Stimulated activated CD4-positive, alpha-beta T cell treated with anti-CD3 and anti-CD28 coated beads, Interleukin-4, amount 100 ng/mL, for 24 hours (primary cell): ENCODE measurements around the gene MID1.

Experiments
- DNase-seq: peaks from one replicate; pipeline ENCODE4 v3.0.0-alpha.2; 2020

MID1 gene

GRCh38 chrX:10480861-10481260, 139.5 kb downstream of the MID1 start:
- DNase-seq = no peak

DNA sequence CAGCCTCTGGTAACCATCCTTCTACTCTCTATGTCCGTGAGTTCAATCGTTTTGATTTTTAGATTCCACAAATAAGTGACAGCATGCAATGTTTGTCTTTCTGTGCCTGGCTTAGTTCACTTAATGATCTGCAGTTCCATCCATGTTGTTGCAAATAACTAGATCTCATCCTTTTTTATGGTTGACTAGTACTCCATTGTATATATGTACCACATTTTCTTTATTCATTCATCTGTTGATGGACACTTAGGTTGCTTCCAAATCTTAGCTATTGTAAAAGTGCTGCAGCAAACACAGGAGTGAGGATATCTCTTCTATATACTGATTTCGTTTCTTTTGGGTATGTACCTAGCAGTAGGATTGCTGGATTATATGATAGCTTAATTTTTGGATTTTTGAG, 140.9 kb downstream of the MID1 start:
- no peak for DNase-seq

DNA sequence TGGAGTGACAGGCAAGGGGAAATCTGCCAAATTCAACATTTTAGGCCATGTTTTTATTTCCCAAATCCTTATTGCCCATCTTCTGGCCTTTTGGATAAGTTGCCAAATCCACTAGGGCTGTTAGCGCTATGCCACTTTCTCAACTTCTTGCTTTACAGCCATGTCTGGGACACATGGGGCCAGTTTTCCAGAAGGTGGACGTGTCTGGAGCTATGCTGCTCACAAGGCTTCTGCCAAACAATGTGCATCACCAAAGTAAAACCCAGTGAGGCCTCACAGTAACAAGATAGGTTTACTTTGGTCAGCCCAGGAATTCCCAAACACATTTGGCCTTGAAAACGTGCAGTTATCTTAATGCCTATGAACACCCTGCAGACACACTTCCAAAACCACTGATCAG, 142.9 kb downstream of the MID1 start:
- no peak for DNase-seq

GRCh38 chrX:10474913-10475568, 145.3 kb downstream of the MID1 start:
- no peak for DNase-seq

- DNase-seq = no peak
These were observed 145.9 kb downstream of the MID1 start for GRCh38 chrX:10474510-10474909.

DNA sequence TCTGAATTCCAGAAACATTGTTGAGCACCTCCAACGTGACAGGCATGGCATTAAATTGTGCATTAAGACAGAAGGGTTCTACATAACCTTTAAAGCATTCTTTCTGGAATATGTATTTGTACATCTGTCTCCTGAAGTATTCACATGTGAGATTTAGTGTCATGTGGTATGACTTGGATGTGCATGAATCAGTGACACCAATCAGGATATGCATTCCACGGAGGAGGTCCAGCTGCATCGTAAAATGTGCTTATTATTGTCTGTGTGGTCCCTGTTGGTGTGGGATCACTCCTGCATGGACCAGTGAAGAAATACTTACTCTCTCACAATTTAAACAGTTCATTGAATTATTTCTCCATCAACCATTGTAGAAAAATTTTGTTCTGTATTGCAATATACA, 149.0 kb downstream of the MID1 start:
- no peak for DNase-seq

- DNase-seq = no peak
These were observed 150.4 kb downstream of the MID1 start for GRCh38 chrX:10470009-10470408.

- no peak for DNase-seq
These were observed 152.6 kb downstream of the MID1 start for GRCh38 chrX:10467793-10468192.

DNA sequence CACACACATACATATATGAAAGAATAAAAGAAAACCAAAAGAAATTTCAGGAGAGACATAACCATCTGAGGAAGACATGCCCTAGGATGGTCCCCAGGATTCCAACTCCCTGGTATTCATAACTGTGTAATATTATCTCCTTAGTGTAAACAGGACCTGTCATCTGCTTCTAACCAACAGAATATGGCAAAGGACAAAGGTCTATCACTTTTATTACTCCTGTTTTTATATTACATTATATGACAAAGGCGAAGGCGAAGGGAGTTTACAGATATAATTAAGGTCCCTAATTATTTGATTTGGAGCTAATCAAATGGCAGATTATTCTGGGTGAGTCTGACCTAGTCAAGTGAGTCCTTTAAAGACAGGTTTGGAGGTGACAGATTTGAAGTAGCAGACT, 155.1 kb downstream of the MID1 start:
- no peak for DNase-seq

GRCh38 chrX:10457092-10457491, 163.3 kb downstream of the MID1 start:
- DNase-seq = no peak

DNA sequence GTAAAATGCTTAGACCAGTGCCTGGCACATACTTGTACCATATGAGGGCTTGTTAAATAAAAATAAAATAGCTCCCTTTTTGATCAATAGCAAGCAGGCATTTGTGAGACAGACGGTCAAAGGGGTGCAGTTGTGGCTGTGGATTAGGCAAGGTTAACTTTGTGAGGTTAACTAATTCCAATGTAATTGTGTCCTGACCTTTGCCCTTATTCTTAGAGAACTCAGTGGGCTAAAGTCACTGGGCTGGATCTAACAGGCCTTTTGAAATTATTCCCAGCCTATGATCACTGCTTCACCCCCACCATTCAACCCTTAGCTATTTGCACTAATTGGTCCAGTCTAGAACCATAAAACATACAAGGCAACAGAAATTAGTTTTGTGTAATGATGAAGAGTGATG, 166.4 kb downstream of the MID1 start:
- no peak for DNase-seq

GRCh38 chrX:10450959-10451355, 169.4 kb downstream of the MID1 start:
- DNase-seq = no peak

- no peak for DNase-seq
These were observed 170.0 kb downstream of the MID1 start for GRCh38 chrX:10450229-10450958.

DNA sequence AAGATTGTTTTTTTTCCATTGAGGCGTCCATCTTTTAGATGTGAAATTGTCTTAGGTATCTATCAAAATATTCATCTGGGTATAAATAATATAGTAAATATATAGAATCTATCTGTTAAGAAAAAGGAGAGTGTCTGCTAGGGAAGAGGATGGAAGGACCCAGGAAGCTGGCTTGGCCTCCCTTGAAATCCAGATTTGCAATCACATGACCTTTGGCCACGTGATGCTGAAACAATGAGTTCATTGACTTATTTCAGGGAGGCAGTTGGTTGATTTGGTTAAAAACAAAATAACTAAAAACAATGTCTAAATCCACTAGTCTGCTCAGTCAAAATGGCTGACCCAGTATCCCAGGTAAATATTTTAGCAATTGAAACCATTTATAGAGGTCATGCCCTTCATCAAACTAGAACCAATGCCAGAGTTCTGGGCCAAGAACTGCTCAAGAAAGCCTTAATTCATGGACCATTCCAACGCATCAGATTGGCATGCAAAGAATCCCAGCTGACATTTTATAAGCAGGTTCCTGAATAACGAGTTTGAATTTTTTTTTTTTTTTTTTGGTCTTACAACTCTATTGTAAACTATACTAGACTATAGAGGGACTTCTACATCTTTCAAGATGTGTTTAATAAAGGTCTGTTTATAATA, 172.7 kb downstream of the MID1 start:
- DNase-seq = no peak

GRCh38 chrX:10444204-10444603, 176.2 kb downstream of the MID1 start:
- no peak for DNase-seq

GRCh38 chrX:10441464-10441863, 178.9 kb downstream of the MID1 start:
- no peak for DNase-seq

DNA sequence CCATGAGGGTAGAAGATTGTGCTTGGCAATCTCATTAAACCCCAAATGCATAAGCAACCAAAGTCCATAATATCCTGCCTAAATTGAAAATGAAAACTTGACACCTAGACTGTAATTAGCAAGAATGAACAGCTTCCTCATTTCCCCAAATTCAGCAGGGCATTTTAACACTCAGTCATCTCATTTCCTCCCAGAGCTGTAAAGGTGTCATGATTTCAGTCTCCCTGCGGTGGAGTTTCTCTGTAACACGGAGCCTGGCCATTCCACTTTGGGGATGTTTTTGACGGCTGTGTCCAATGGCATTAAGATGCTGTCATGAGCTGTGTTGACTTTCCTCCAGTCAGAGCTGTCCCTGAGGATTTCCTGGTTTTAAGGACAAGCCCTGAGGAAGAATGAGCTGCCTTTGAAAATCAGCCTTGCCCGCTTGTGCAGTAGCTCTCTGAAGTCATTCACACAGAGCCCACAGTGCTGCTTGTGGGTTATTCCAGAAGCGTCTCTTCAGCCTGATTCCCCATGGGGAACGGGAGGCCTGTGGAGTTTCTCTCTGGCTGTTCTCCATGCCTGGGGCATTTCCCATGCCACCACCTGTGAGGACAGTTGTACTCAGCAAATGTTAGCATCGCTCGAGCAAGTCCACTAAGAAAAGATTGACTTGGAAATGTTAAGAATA, 187.0 kb downstream of the MID1 start:
- no peak for DNase-seq

GRCh38 chrX:10429908-10430307, 190.5 kb downstream of the MID1 start:
- DNase-seq = no peak

DNA sequence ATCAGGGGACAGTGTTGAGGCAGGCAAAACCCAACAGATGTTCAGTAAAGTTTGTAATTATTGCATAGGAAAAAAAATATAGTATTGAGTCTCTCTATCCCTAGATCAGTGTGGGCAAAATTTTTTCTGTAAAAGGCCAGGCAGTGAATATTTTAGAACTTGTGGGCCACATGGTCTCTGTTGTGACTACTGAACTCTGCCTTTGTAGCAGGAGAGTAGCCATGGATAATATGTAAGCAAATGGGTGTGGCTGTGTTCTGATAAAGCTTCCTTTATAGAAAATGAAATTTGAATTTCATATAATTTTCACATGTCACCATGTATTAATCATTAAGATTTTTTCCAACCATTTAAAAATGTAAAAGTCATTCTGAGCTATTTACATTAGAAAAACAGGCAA, 193.1 kb downstream of the MID1 start:
- DNase-seq = no peak

GRCh38 chrX:10423716-10424115, 196.7 kb downstream of the MID1 start:
- no peak for DNase-seq

- no peak for DNase-seq
These were observed 200.3 kb downstream of the MID1 start for GRCh38 chrX:10420134-10420533.

DNA sequence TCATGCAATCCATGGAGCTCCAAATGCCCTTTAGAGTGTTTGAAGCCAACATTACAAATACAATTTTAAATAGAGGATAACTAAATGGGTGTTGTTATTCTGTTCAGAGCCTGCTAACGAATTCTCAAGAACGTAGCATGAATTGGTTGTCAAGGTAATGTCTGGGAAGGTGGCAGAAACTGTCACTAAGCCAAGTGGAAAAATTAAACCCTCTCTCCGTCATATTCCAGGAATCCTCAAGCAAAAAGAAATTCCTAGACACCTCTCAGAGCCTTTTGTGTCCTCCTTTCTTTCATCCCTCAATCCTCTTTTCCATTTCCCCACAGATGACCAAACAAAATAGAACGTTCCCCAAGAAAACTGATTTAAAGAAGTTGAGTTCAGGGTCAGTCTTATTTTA, 204.0 kb downstream of the MID1 start:
- no peak for DNase-seq

DNA sequence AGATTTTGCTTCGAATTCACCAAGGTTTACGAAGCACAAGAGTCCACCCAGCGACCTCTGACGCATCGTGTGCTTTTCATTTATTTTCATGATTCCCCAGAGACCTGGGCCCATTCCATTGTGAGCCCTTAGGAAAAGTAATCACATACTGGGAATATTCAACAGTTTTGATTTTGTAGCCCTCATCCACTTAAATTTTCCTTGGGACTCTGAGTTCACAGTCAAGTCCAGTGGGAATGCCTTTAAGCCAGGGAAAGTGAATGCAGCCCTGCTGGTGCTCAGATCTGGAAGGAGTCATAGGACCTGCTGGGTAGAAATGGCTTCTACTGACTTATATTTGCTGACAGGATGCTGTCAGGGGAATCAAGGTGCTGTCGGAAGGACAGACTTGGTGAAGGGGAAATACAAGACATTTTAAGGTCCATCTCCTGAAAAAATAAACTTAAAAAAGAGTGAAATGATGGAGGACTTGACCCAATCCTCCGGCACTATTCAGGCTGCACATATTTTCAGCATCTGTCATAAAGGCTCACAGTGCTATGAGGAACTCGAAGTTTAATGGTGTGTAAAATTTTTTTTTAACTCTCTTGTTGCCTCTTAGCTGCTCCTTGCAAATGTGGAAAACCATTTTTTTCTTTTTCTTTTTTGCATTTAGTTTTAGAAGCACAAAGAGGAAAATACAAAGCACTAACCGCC, 204.9 kb downstream of the MID1 start:
- DNase-seq = no peak
